HG02938 (cell line): Measurements from ENCODE around the gene SCAI.
"Not testable (repeated sequence)": the region's sequence is repeated elsewhere in the genome, so short reads cannot be mapped to it uniquely, and the experiment has no call there.

Experiments
- ATAC-seq: cut with Tn5 transposase; IDR thresholded peaks from one replicate; pipeline ENCODE4 v1.9.1; 2021; ENCODE audit warnings: mild to moderate bottlenecking, moderate library complexity; ENCODE audit not compliant: unreplicated experiment

The SCAI gene

GRCh38 chr9:124950050-124950718 lies 193.1 kb downstream of the SCAI start:
- no peak for ATAC-seq

GRCh38 chr9:124949387-124949786 lies 193.9 kb downstream of the SCAI start:
- no peak for ATAC-seq

- ATAC-seq: no peak
Measured at GRCh38 chr9:124947727-124948391, 195.5 kb downstream of the SCAI start.

GRCh38 chr9:124946167-124946566 lies 197.2 kb downstream of the SCAI start:
- no peak for ATAC-seq

- peak; percentile 11 for ATAC-seq
Measured at GRCh38 chr9:124941679-124942561, 201.4 kb downstream of the SCAI start.

- ATAC-seq: peak; percentile 77
Measured at GRCh38 chr9:124940894-124941678, 202.2 kb downstream of the SCAI start, which contains the start of gene GOLGA1. TSS of gene GOLGA1 (minus strand) at chr9:124941083. CDS start at chr9:124938711, 2,372 bp downstream.

GRCh38 chr9:124940521-124940893 lies 202.8 kb downstream of the SCAI start:
- peak; percentile 46 for ATAC-seq

- no peak for ATAC-seq
Measured at GRCh38 chr9:124939944-124940343, 203.4 kb downstream of the SCAI start.

- ATAC-seq: no peak
Measured at GRCh38 chr9:124934290-124934689, 209.0 kb downstream of the SCAI start.

GRCh38 chr9:124932333-124932732 lies 211.0 kb downstream of the SCAI start:
- no peak for ATAC-seq

- ATAC-seq: no peak
Measured at GRCh38 chr9:124929464-124929863, 213.9 kb downstream of the SCAI start.

- no peak for ATAC-seq
Measured at GRCh38 chr9:124928116-124928515, 215.2 kb downstream of the SCAI start.

GRCh38 chr9:124920394-124920793 lies 222.9 kb downstream of the SCAI start:
- not testable (repeated sequence) for ATAC-seq

GRCh38 chr9:124914753-124915405 lies 228.4 kb downstream of the SCAI start:
- ATAC-seq: no peak

- ATAC-seq: no peak
Measured at GRCh38 chr9:124913378-124913777, 229.9 kb downstream of the SCAI start.

- no peak for ATAC-seq
Measured at GRCh38 chr9:124911766-124912165, 231.6 kb downstream of the SCAI start.

- no peak for ATAC-seq
Measured at GRCh38 chr9:124908098-124908497, 235.2 kb downstream of the SCAI start.

- ATAC-seq: no peak
Measured at GRCh38 chr9:124906966-124907365, 236.4 kb downstream of the SCAI start.

- no peak for ATAC-seq
Measured at GRCh38 chr9:124899845-124900244, 243.5 kb downstream of the SCAI start.
